HG03045 (cell line): ENCODE measurements around the gene HNRNPM.
A peak's percentile ranks its signal among the peaks of the same experiment; 100 is the strongest.
"Not testable (repeated sequence)": the region's sequence is repeated elsewhere in the genome, so short reads cannot be mapped to it uniquely, and the experiment has no call there.

ENCODE experiments used
- ATAC-seq: cut with Tn5 transposase; IDR thresholded peaks from one replicate; pipeline ENCODE4 v1.9.1; 2021; ENCODE audit warnings: mild to moderate bottlenecking, moderate library complexity; ENCODE audit not compliant: unreplicated experiment

HNRNPM gene, protein sequence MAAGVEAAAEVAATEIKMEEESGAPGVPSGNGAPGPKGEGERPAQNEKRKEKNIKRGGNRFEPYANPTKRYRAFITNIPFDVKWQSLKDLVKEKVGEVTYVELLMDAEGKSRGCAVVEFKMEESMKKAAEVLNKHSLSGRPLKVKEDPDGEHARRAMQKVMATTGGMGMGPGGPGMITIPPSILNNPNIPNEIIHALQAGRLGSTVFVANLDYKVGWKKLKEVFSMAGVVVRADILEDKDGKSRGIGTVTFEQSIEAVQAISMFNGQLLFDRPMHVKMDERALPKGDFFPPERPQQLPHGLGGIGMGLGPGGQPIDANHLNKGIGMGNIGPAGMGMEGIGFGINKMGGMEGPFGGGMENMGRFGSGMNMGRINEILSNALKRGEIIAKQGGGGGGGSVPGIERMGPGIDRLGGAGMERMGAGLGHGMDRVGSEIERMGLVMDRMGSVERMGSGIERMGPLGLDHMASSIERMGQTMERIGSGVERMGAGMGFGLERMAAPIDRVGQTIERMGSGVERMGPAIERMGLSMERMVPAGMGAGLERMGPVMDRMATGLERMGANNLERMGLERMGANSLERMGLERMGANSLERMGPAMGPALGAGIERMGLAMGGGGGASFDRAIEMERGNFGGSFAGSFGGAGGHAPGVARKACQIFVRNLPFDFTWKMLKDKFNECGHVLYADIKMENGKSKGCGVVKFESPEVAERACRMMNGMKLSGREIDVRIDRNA

DNA sequence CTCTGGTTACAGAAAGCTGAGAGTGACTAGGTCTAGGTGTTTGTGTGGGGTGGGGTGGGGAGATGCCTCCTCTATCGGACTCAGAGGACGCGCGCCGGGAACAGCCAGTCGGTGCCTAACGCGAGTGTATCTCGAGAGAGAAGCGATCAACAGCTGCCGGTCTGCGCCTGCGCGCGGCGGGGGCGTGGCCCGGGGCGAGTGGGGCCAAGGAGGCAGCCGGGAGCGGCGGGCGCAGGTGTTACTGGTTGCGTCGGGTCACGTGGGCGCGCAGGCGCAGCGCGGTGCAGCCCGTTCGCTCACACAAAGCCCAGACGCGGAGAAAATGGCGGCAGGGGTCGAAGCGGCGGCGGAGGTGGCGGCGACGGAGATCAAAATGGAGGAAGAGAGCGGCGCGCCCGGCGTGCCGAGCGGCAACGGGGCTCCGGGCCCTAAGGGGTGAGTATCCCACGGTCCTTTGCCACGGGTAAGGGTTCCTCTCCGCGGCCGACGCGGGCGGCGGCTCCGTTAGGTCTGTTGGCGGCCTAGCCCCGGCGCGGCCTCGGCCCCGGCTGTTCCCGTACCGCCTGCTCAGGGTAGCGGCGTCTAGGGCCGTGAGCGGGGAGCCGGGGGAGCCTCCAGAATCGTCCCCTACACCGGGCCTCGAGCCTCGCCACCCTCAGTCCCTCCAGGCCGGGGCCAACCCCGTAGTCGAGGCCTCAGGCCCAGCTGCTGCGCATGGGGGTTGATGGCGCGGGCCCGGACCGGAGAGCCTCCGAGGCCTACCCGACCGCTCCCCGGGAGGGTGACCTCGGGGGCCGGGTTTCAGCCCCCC lies at the start of gene HNRNPM:
Gene HNRNPM (plus strand): TSS at position 299 of the 811 bp plus-strand sequence. CDS start 24 bp downstream, at position 323.
- ATAC-seq: peak; percentile 83

DNA sequence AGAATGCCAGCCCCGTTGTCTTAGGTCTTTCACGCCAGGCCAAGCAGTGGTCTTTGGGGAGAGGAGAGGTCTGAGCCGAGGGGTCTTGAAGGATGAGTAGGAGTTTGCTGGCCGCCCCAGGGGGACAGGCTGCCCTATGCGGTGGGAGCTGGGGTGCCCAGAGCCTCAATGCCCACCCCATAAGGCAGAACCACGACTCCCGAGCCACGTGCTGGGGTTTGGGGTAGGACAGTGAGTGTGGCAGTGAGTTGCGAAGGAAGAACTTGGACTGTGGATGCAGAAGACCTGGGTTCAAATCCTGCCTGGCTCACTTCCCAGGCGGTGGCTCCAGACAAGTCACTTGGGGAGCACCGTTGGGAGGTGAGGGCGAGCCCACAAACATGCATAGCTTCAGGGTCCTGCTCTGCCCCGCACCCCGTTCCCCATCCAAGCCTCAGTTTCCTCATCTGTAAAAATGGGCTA lies 49.1 kb upstream of the HNRNPM start:
- no peak for ATAC-seq

DNA sequence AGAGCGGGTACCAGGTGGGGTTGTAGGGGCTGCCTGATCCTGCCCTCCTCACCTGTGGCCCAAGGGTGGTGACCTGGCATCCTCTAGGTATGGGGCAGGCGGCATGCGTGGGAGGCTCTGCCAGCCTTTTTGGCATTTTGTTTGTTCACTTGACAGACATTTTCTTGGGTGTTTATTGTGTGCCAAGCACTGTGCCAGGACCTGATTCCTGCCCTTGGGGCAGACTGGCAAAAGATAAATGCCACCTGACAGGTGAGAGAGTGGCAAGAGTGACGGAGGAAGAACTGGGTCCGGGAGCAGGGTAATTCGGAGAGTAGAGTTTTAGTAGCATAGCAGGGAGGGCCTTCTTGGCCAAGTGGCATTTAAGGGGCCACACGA lies 48.6 kb upstream of the HNRNPM start:
- ATAC-seq: no peak

DNA sequence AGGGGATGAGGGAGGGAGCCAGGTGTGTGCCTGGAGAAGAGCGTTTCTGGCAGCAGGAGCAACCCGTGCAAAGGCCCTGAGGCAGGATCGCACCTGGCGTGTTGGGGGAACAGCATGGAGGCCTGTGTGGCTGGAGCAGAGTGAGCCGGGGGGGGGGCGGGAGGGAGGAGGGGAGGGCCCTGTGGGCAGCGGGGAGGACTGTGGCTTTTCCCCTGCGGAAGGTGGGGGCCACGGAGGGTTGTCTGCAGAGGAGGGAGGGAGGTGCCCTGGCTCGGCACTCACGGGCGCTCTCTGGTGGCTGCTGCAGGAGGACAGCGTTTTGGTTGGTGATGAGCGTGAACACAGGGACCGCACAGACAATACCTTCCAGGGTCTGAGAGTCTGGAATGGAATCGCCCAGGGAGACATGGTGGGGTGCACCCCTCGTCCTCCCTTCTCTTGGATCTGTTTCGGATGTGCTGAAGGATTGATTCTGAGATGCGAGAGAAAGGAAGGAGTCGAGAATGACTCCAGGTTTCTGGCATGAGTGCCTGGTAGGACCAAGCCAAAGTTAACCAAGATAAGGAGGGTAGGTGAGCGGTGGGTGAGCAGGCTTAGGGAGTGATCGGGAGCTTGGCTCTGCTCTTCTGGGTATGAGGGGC lies 48.1 kb upstream of the HNRNPM start:
- ATAC-seq: no peak

DNA sequence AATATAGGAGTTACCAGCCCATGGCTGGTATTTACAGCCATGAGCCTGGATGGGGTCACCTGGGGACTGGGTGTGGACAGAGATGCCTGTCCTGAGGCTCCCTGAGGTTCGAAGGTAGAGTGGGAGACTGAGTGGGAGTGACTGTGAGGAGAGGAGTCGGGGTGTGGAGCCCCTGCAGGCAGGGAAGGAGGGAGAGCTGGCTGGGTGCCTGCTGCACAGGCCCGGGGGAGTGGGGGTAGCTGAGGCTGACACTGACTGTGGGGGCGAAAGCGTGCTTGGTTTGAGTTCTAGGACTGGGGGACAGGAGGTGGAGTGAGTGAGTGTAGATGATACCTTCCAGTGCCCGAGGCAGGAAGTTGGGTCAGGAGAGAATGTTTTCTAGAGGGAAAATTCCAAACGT lies 47.5 kb upstream of the HNRNPM start:
- no peak for ATAC-seq

DNA sequence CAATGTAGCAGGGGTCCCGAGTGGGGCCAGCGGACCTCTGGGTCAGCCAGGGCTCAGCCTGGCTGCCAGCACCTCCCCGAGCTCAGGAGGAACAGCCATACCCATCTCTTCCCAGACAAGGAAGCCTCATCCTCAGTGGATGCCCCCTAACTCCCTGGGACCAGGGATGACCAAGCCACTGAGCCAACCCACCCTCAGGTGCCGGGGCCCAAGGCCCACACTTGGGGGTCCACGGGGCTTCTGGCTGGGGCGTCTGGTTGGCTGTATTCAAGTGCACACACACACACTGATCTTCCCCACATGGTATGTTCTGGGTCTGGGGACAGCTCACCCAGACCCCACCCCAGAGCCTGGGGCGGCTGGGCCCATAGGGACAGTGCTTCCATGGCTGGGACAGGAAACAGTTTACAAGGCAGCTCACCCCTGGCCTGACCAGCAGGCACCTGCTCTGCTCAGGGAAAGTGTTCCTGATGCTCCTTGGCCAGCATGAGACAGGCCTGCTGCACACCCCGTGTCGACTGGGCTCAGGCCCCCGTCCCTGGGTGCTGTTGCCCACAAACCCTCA lies 46.9 kb upstream of the HNRNPM start:
- ATAC-seq: no peak

DNA sequence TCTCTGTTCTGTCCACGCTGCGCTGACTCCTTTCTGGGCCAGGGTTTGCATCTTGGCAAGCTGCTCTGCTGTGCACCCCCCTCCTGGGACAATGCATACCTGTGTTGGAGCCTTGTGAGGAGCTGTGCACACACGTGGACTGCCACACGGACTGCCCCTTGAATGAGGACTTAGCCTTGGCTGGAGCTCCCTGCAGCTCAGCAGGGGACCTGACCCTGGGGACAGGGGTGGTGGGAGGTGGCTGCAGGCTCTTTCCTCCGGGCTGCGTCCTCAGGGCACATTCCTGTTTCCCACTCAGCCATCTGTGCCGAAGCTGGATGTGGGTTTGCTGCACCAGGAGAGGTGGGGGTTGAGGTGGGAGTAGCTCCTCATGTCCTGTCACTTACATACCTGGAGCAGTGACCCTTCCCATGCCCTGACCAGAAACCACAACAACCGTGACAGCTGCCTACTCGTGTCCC lies 46.4 kb upstream of the HNRNPM start:
- ATAC-seq: no peak

DNA sequence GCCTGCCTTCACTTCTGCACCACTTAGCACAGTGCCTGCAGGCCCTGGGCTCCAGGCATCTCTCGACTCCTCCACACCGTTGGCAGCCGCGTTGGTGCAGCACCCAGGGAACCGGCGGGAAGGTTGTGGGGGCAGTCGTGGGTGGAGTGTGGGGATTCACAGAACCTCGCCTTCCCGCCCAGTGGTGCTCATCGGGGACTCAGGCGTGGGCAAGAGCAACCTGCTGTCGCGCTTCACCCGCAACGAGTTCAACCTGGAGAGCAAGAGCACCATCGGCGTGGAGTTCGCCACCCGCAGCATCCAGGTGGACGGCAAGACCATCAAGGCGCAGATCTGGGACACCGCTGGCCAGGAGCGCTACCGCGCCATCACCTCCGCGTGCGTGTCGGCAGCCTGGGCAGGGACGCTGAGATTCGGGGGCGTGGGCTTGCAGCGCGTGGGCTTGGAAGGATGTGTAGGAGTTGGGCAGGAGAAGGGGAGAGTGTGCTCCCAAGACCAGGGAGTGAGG lies 45.0 kb upstream of the HNRNPM start:
- no peak for ATAC-seq

- no peak for ATAC-seq
These were observed 42.8 kb upstream of the HNRNPM start for GRCh38 chr19:8401981-8402411.

DNA sequence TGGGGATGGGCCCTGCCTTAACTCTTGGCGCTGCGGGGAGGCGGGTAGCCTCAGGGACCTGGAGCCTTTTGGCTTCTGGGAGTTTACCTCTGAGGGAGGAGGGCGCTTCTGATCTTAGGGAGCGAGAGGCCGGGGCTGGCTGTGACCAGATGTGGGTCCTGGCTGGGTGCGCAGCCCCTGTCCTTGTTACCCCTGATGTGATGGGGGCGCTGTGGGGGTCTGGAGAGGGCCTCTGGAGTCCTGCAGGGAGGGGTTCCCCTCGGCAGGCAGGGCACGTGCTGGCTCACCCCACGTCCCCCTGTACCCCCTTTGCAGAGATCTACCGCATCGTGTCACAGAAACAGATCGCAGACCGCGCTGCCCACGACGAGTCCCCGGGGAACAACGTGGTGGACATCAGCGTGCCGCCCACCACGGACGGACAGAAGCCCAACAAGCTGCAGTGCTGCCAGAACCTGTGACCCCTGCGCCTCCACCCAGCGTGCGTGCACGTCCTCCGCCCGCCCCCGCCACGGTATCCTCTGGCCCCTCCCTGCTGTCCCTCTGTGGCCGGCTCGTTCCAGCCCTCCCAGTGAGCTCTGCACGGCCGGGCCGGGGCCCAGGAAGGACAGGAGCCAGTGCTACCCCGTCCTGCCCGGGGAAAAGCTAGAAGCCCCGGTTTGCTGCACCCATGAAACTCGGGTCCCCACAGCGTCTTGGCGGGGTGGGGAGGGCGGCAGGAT lies 41.5 kb upstream of the HNRNPM start:
- ATAC-seq: no peak

- ATAC-seq: no peak
These were observed 41.0 kb upstream of the HNRNPM start for GRCh38 chr19:8403820-8404109.

- no peak for ATAC-seq
These were observed 40.2 kb upstream of the HNRNPM start for GRCh38 chr19:8404391-8405151.

GRCh38 chr19:8410718-8411117 lies 34.1 kb upstream of the HNRNPM start:
- ATAC-seq: not testable (repeated sequence)

DNA sequence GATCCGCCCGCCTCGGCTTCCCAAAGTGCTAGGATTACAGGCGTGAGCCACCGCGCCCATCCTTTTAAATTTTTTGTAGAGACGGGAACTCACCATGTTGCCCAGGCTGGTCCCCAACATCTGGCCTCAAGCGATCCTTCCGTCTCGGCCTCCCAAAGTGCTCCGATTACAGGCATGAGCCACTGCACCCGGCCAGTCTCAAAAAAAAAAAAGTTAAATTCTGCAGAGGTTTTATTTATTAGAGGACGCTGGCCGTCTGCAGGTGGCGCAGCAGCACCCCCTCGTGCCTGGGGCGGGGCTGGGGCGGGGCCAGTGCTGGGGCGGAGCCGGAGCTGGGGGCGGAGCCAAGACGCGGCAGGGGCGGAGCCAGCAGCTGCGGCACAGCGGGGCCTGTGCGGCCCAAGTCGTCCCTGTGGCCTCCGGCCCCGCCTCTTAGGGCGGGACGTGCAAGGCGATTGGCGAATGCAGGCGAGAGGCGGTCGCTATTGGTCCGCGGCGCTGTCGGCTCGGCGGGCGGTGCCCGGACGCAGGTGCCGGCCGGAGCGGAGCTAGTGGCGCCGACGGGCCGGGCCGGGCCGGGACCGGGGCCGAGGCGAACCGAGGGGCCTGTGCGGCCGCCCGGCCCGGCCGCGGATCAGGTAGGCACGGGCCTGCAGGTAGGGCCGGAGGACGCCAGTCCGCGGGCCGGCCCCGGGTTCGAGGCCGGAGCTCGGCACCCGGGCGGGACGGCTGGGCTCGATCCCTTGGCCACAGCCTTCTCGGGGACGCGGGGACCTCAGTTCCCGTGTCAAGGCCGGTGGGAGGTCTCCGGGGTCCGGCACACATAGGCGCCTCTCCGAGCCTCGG lies 31.8 kb upstream of the HNRNPM start, which contains the start of gene MARCHF2:
Gene MARCHF2 (plus strand): TSS at position 523 of the 846 bp plus-strand sequence. CDS start 8,536 bp downstream, outside the sequence.
- peak; percentile 99 for ATAC-seq

DNA sequence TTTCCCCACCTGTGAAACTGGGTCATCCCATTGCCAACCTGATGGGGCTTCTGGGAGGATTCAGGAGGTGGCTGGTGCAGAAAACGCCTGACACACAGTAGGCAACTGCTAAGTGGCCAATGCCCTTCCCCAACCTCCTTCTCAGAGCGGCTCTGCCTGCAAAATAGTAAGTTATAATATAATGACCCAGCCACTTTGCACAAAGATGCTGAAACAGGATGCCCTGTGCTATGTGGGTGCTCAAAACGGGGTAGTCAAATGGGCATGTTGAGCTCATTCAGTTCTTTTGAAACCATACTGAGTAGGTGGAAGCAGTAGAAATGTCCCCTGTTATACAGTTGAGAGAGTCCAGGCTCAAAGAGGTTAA lies 31.2 kb upstream of the HNRNPM start:
- ATAC-seq: no peak

GRCh38 chr19:8416796-8417195 lies 28.0 kb upstream of the HNRNPM start:
- ATAC-seq: no peak

DNA sequence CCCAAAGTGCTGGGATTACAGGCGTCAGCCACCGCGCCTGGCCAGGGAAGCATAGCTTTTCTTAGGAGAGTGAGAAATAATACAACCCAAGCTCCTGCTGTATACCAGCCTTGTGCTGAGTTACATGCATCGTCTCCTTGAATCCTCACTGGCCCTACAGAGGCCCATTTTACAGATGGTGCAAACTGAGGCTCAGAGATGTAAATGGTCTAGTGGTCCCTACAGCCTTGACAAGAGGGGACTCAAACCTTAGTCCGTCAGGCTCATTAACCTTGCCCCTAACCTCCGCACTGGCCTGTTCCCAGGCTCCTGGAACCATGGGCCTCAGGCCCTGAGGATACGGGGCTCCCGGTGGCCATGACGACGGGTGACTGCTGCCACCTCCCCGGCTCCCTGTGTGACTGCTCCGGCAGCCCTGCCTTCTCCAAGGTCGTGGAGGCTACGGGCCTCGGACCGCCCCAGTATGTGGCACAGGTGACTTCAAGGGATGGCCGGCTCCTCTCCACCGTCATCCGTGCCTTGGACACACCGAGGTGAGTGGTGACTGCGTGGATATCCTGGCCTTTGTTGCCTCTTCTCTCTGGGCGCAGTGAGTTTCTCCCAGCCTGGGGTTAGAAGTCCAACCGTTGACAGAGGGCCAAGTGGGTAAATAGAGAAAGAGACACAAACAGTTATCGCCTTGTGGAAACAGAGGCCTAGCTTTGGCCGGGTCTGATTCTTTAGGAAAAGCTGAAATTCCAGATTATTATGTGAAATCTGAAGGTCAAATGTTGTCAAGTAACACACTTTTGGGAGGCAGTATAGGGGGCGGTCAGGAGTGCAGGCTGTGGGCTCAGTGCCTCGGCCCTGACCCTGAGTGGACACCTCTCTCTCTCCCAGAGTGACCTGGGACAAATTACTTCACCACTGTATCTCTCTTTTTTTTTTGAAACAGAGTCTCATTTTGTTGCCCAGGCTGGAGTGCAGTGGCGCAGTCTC lies 23.0 kb upstream of the HNRNPM start:
- no peak for ATAC-seq
